RWPE1 (cell line): ENCODE results near the gene C17orf107.

Source experiments
- CTCF ChIA-PET: fragments of 350-600 bp; sonication (Branson Sonifier 250); formaldehyde crosslinking; extraction: SDS; loops from one replicate; lab custom pipeline; 2021; lab: Yijun Ruan, JAX
- POLR2A ChIA-PET: fragments of 400-600 bp; formaldehyde crosslinking; extraction: SDS; loops from one replicate; lab custom pipeline; 2020; ENCODE audit warnings: antibody characterized with exemption; ENCODE audit not compliant: low non-redundant PET; lab: Yijun Ruan, JAX
- DNase-seq: peaks from one replicate; pipeline ENCODE4 v3.0.0; 2012; ENCODE audit warnings: low spot score
- H3K27ac ChIP-seq: fragments of 450-650 bp; 2 replicates; pipeline ENCODE4 v1.5.1; 2017
- CTCF ChIP-seq: fragments of 450-650 bp; conservative IDR thresholded peaks from 2 replicates; pipeline ENCODE4 v1.5.1; 2017; ENCODE audit warnings: low read depth, mild to moderate bottlenecking

Gene C17orf107

GRCh38 chr17:4949321-4950074 is 50.2 kb downstream of the C17orf107 start:
- TF ChIP-seq CTCF: no peak
- ChIA-PET POLR2A (interaction anchor here (1.1 to 1.8 kb wide), 3 partner anchors 18 to 40 kb away, joined by 3 to 6 read pairs (median 5); partner anchors contain the start of gene SPAG7), CTCF (no interaction called here)
- peak; percentile 79 for DNase-seq
- peak overlapping the region; percentile 100 for H3K27ac ChIP-seq

- peak overlapping the region; percentile 100 for H3K27ac ChIP-seq
- CTCF ChIA-PET: interaction anchor here (1.5 kb wide), 1 partner anchor 37 kb away, joined by 3 read pairs; the partner anchor contains the start of gene CAMTA2
- POLR2A ChIA-PET: interaction anchor here (1.8 kb wide), 1 partner anchor 17 kb away, joined by 5 read pairs; the partner anchor contains the start of gene SPAG7
- no peak for DNase-seq
- TF ChIP-seq CTCF: no peak
Measured at GRCh38 chr17:4950075-4950745, 50.9 kb downstream of the C17orf107 start.

GRCh38 chr17:4950746-4951204 is 51.4 kb downstream of the C17orf107 start, which contains the start of gene ENO3:
Gene ENO3 (plus strand): TSS chr17:4951119. CDS start chr17:4951830, 711 bp downstream.
- no peak for DNase-seq
- no peak for TF ChIP-seq CTCF
- POLR2A ChIA-PET: interaction anchor here (1.8 kb wide), 1 partner anchor 17 kb away, joined by 5 read pairs; the partner anchor contains the start of gene SPAG7
- CTCF ChIA-PET: interaction anchor here (1.5 kb wide), 1 partner anchor 37 kb away, joined by 3 read pairs; the partner anchor contains the start of gene CAMTA2
- H3K27ac ChIP-seq: peak within 1 kb of the TSS; percentile 100

- no peak for DNase-seq
- peak overlapping the region; percentile 100 for H3K27ac ChIP-seq
- CTCF ChIA-PET: interaction anchor here (1.5 kb wide), 1 partner anchor 36 kb away, joined by 3 read pairs; the partner anchor contains the start of gene CAMTA2
- TF ChIP-seq CTCF: no peak
- POLR2A ChIA-PET: interaction anchor here (0.6 to 1.8 kb wide), 2 partner anchors 14 to 16 kb away, joined by 4 to 5 read pairs; partner anchors contain the start of gene SPAG7
Measured at GRCh38 chr17:4951486-4951885, 52.1 kb downstream of the C17orf107 start.
